GM12878 (cell line): ENCODE results near the gene RIPOR1. TPM values are rescaled to one million over a fixed set of nuclear protein-coding genes. Genes with fewer than 3 reads are reported as not detected.
A peak's percentile ranks its signal among the peaks of the same experiment; 100 is the strongest.

Experiments
- ATAC-seq: fragments of 200-7000 bp; cut with Tn5 transposase; 3 replicates; pipeline ENCODE4 v1.9.1; 2020; ENCODE audit warnings: mild to moderate bottlenecking, moderate library complexity
- BruUV-seq: library from RNA; stranded (reverse); fragments of 400-500 nt; replicated peaks from 2 replicates; lab custom pipeline; 2021; lab: Mats Ljungman, UMichigan
- CTCF ChIA-PET: fragments of 300-600 bp; sonication (Branson Sonifier 250); formaldehyde crosslinking; extraction: SDS; loops from one replicate; lab custom pipeline; 2021; ENCODE audit warnings: inconsistent platforms; lab: Yijun Ruan, JAX
- POLR2A ChIA-PET: fragments of 350-600 bp; formaldehyde crosslinking; extraction: SDS; loops from one replicate; lab custom pipeline; 2021; ENCODE audit warnings: inconsistent platforms; lab: Charles Lee
- RAD21 ChIA-PET: fragments of 300-600 bp; sonication (Branson Sonifier 250); formaldehyde crosslinking; loops from one replicate; lab custom pipeline; 2023; ENCODE audit warnings: antibody characterized with exemption; ENCODE audit not compliant: unreplicated experiment; lab: Charles Lee
- SMC1A ChIA-PET: fragments of 300-600 bp; sonication (Branson Sonifier 250); formaldehyde crosslinking; loops from one replicate; lab custom pipeline; 2023; ENCODE audit not compliant: unreplicated experiment, uncharacterized antibody; lab: Charles Lee
- DNase-seq: peaks from one replicate; pipeline ENCODE4 v3.0.0-alpha.2; 2011; ENCODE audit warnings: low read depth, low spot score
- FAIRE-seq: peaks from 3 replicates; lab custom pipeline; 2011; peaks lifted over from hg19 to GRCh38; lab: Jason Lieb, UNC
- H2AFZ ChIP-seq: 2 replicates; pipeline ENCODE4 v1.6.0; 2011; ENCODE audit warnings: low read depth, low read length, control low read depth; ENCODE audit not compliant: control insufficient read depth
- H3K27ac ChIP-seq: 2 replicates; pipeline ENCODE4 v1.5.1; 2011; ENCODE audit warnings: control low read depth; ENCODE audit not compliant: control insufficient read depth, insufficient read depth
- H3K27me3 ChIP-seq, 2 experiments: replicated peaks in 1 of 2; 2 replicates each; pipeline versions ENCODE4 v1.6.0 to v1.6.1; 2011; ENCODE audit warnings: low read length in 1 of 2; ENCODE audit not compliant: control insufficient read depth in 2 of 2, insufficient read depth in 2 of 2
- H3K36me3 ChIP-seq, 2 experiments: 2 replicates each; pipeline ENCODE4 v1.5.1; 2011; ENCODE audit warnings: low read length in 1 of 2; ENCODE audit not compliant: control insufficient read depth in 2 of 2, insufficient read depth in 2 of 2
- H3K4me1 ChIP-seq: 2 replicates; pipeline ENCODE4 v1.6.1; 2011; ENCODE audit warnings: mild to moderate bottlenecking, low read length, moderate library complexity, mixed read lengths; ENCODE audit not compliant: control insufficient read depth, insufficient read depth
- H3K4me2 ChIP-seq: 2 replicates; pipeline ENCODE4 v1.6.0; 2011; ENCODE audit warnings: control low read depth; ENCODE audit not compliant: control insufficient read depth, insufficient read depth
- H3K4me3 ChIP-seq: fragments of 200-600 bp; sonication (generic); 2 replicates; pipeline ENCODE4 v1.5.1; 2016
- H3K79me2 ChIP-seq: 2 replicates; pipeline ENCODE4 v1.6.0; 2011; ENCODE audit warnings: low read length; ENCODE audit not compliant: control insufficient read depth, insufficient read depth
- H3K9ac ChIP-seq: 2 replicates; pipeline ENCODE4 v1.8.0; 2011; ENCODE audit warnings: low read length, control low read depth, mixed read lengths; ENCODE audit not compliant: control insufficient read depth, insufficient read depth
- H3K9me3 ChIP-seq: replicated peaks from 3 replicates; pipeline ENCODE4 v1.5.1; 2011; ENCODE audit warnings: mild to moderate bottlenecking, low read length; ENCODE audit not compliant: control insufficient read depth, insufficient read depth
- H4K20me1 ChIP-seq: 2 replicates; pipeline ENCODE4 v1.6.0; 2011; ENCODE audit not compliant: control insufficient read depth, insufficient read depth
- CBX3 ChIP-seq: fragments of 200-600 bp; sonication (generic); IDR thresholded peaks from 2 replicates; pipeline ENCODE4 v1.6.1; 2016; ENCODE audit warnings: low read depth, borderline replicate concordance
- EED ChIP-seq: sonication (generic); IDR thresholded peaks from 2 replicates; pipeline ENCODE4 v1.6.1; 2016; ENCODE audit warnings: antibody characterized with exemption, low read depth
- GATAD2B ChIP-seq: fragments of 450-650 bp; conservative IDR thresholded peaks from 2 replicates; pipeline ENCODE4 v1.6.1; 2017; ENCODE audit warnings: low read depth, mild to moderate bottlenecking, moderate library complexity
- HDGF ChIP-seq: fragments of 450-650 bp; IDR thresholded peaks from 2 replicates; pipeline ENCODE4 v1.6.1; 2016; ENCODE audit warnings: antibody characterized with exemption
- JUND ChIP-seq: IDR thresholded peaks from 2 replicates; pipeline ENCODE4 v1.6.1; 2012; ENCODE audit warnings: low read depth, mild to moderate bottlenecking, low read length, improper control_type of control experiment, moderate library complexity
- MAX ChIP-seq: IDR thresholded peaks from 2 replicates; pipeline ENCODE4 v1.6.1; 2012; ENCODE audit warnings: low read depth, low read length, improper control_type of control experiment
- PKNOX1 ChIP-seq: fragments of 450-650 bp; IDR thresholded peaks from 2 replicates; pipeline ENCODE4 v1.6.1; 2016; ENCODE audit warnings: mild to moderate bottlenecking
- RELB ChIP-seq: fragments of 450-650 bp; IDR thresholded peaks from 2 replicates; pipeline ENCODE4 v1.6.1; 2017; ENCODE audit warnings: low read depth, mild to moderate bottlenecking, moderate library complexity
- TBL1XR1 ChIP-seq: IDR thresholded peaks from 2 replicates; pipeline ENCODE4 v1.6.1; 2012; ENCODE audit warnings: low read depth, low read length, improper control_type of control experiment
- ZBTB33 ChIP-seq: fragments of 450-650 bp; IDR thresholded peaks from 2 replicates; pipeline ENCODE4 v1.6.1; 2017; ENCODE audit warnings: mild to moderate bottlenecking
- ZNF384 ChIP-seq: IDR thresholded peaks from 2 replicates; pipeline ENCODE4 v1.6.1; 2012; ENCODE audit warnings: low read depth, mild to moderate bottlenecking, low read length, improper control_type of control experiment, borderline replicate concordance
- WGBS: methylation state at CpG from one replicate; pipeline ENCODE4 v1.1.6; 2016; ENCODE audit warnings: low lambda C conversion rate; ENCODE audit not compliant: insufficient replicate concordance, insufficient coverage; ENCODE audit errors: missing lambda C conversion rate; 5-methylcytosine and 5-hydroxymethylcytosine counted together
- in situ Hi-C: fragments of 300-500 bp; cut with MboI; formaldehyde crosslinking; loops from 9 replicates; pipeline ENCODE4 v1.14.3; 2018; ENCODE audit warnings: mixed read lengths
- intact Hi-C: fragments of 100-400 bp; cut with micrococcal nuclease; formaldehyde crosslinking; loops from one replicate; pipeline ENCODE4 v1.14.2; 2022; ENCODE audit not compliant: unreplicated experiment
- polyA plus RNA-seq, 11 experiments: library from polyadenylated mRNA; depleted of rRNA in 4 of 11; unstranded in 6 of 11; stranded (reverse) in 5 of 11; fragments of >200 nt; fragmentation: Nextera tagmentation in 4 of 11; fragmentation: Illumina TruSeq in 1 of 11; extraction: Ambion mirVana in 4 of 11; extraction: Trizol in 1 of 11; gene quantifications; 1 replicate in 1 of 11; 2 replicates in 10 of 11; pipeline versions ENCODE4 v1.2.1 to v1.2.3, GENCODE V29; 2011 to 2016; ENCODE audit warnings: inconsistent platforms in 2 of 11, missing spikeins in 2 of 11, low read depth in 1 of 11
- total RNA-seq, 4 experiments: library from RNA; depleted of rRNA in 3 of 4; stranded (reverse); fragments of >200 nt in 3 of 4; fragmentation: Illumina TruSeq in 1 of 4; extraction: Trizol in 1 of 4; gene quantifications; 2 replicates each; pipeline versions ENCODE4 v1.2.1 to v1.2.3, GENCODE V29; 2013 to 2021

Gene RIPOR1
- total and polyA plus RNA-seq, 10 of the 15 experiments (the other 5 are each of a cell fraction or from before 2014, with no cell fraction given) = 0.13 to 28.5 (median 7.0) TPM

GRCh38 chr16:67558859-67559258 is 30.2 kb downstream of the RIPOR1 start:
- H3K9me3 ChIP-seq = no peaks in the 10 kb centered on the region
- H3K27ac ChIP-seq = no peak overlapping the region
- ATAC-seq (no peak), FAIRE-seq (no peak)
- peaks cover 19% of the 10 kb centered on the region for H3K4me1 ChIP-seq
- no peaks in the 10 kb centered on the region for H4K20me1 ChIP-seq
- H3K4me2 ChIP-seq = no peak overlapping the region
- peaks cover 31% of the 10 kb centered on the region for H3K79me2 ChIP-seq
- 94% methylated on average over 1 of the region's 1 CpG for WGBS
- no peak overlapping the region for H3K4me3 ChIP-seq
- TF ChIP-seq MAX = no peak
- TF ChIP-seq, all 136 proteins: peak for 0
- intact Hi-C loops = no loop called here
- CTCF ChIA-PET = interaction anchor here (0.8 to 5.6 kb wide), 6 partner anchors 8 to 86 kb away, joined by 3 to 77 read pairs (median 5); partner anchors contain the start of genes ATP6V0D1 and CARMIL2
- POLR2A ChIA-PET = no interaction called here
- Histone ChIP-seq H3K36me3 (no peaks in the 10 kb centered on the region), H3K9ac (no peak overlapping the region), H2AFZ (no peak overlapping the region), H3K27me3 (no peaks in the 10 kb centered on the region)
- no peak for DNase-seq
- BruUV-seq = no TSS peak
- in situ Hi-C loops = no loop called here
- SMC1A ChIA-PET = interaction anchor here (0.8 to 1.3 kb wide), 3 partner anchors 12 to 221 kb away, joined by 3 to 5 read pairs (median 3); no protein-coding TSS in a partner anchor
- RAD21 ChIA-PET = interaction anchor here (1.2 to 6.3 kb wide), 2 partner anchors 11 to 13 kb away, joined by 4 to 50 read pairs; no protein-coding TSS in a partner anchor

- Histone ChIP-seq H3K36me3 (no peaks in the 10 kb centered on the region), H3K4me2 (peak overlapping the region; percentile 57), H2AFZ (no peak overlapping the region), H3K9ac (peak overlapping the region; percentile 69), H4K20me1 (no peaks in the 10 kb centered on the region), H3K4me3 (peak overlapping the region; percentile 74), H3K79me2 (peaks cover 51% of the 10 kb centered on the region), H3K9me3 (no peaks in the 10 kb centered on the region), H3K27me3 (no peaks in the 10 kb centered on the region), H3K4me1 (peaks cover 21% of the 10 kb centered on the region), H3K27ac (peak overlapping the region; percentile 77; the same call in 1 of the 2 replicates)
- RAD21 ChIA-PET = interaction anchor here (1.2 to 6.3 kb wide), 8 partner anchors 13 to 158 kb away, joined by 4 to 50 read pairs (median 10); partner anchors contain the start of genes ATP6V0D1, CARMIL2 and GFOD2
- POLR2A ChIA-PET = interaction anchor here (0.6 to 3.9 kb wide), 8 partner anchors 8 to 316 kb away, joined by 3 to 25 read pairs (median 8); partner anchors contain the start of genes ACD and RIPOR1
- DNase-seq = no peak
- SMC1A ChIA-PET = interaction anchor here (1.0 to 2.8 kb wide), 10 partner anchors 13 to 84 kb away, joined by 3 to 19 read pairs (median 4); partner anchors contain the start of genes ATP6V0D1 and CARMIL2
- intact Hi-C loops = no loop called here
- in situ Hi-C loops = no loop called here
- CTCF ChIA-PET = interaction anchor here (0.7 to 5.6 kb wide), 11 partner anchors 9 to 107 kb away, joined by 3 to 77 read pairs (median 7); partner anchors contain the start of genes ATP6V0D1, CARMIL2 and ENKD1
- WGBS = 73% methylated on average over 8 of the region's 8 CpGs
- no peak for ATAC-seq
- BruUV-seq = TSS peak; percentile 71
- no peak for FAIRE-seq
- TF ChIP-seq HDGF (no peak), CBX3 (no peak), ZNF384 (no peak), PKNOX1 (no peak), EED (no peak), ZBTB33 (no peak), GATAD2B (no peak), JUND (no peak), RELB (no peak), TBL1XR1 (no peak)
Measured at GRCh38 chr16:67560827-67561342, 32.3 kb downstream of the RIPOR1 start.
